HL-60/S4 (cell line): ENCODE measurements around the gene FALEC.

Experiments
- in situ Hi-C: fragments of 300-500 bp; cut with MboI; formaldehyde crosslinking; loops from 2 replicates; pipeline ENCODE4 v1.14.3; 2022; ENCODE audit warnings: low sequenced_read_pairs

FALEC gene

GRCh38 chr1:150544204-150544603 is 28.7 kb downstream of the FALEC start:
- in situ Hi-C loops, result no loop called here

- in situ Hi-C loops, result no loop called here
Observed at GRCh38 chr1:150545486-150546032, 30.0 kb downstream of the FALEC start.

DNA sequence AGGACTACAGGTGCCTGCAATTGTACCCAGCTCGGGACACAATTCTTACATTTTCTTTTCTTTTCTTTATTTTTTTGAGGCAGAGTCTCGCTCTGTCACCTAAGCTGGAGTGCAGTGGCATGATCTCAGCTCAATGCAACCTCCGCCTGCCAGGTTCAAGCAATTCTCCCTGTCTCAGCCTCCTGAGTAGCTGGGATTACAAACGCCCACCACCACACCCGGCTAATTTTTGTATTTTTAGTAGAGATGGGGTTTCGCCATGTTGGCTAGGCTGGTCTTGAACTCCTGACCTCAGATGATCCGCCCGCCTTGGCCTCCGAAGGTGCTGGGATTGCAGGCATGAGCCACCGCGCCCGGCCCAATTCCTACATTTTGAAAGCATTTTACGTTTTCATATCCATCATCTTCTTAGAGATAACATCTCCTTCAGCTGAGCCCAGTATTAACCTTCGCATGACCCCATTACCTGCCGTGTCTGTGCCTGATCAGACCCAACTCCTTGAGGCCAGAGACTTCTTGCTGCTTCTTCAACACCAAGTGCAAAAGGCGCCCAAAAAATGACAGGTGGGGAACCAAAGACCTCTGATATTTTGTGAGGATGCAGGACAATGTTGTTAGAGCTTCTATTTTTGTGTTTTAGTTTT is 30.9 kb downstream of the FALEC start:
- in situ Hi-C loops, result no loop called here

DNA sequence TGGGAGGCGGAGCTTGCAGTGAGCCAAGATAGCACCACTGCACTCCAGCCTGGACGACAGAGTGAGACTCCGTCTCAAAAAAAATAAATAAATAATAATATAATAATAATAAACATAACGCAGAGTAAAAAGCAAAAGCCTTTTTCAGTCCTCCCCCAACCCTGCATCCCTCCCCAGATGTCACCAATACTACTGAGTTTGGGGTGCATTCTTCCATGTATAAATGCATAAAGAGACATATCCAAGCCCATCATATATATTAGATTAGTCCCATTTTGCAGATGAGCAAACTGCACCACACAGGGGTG is 32.7 kb downstream of the FALEC start:
- in situ Hi-C loops, result no loop called here

DNA sequence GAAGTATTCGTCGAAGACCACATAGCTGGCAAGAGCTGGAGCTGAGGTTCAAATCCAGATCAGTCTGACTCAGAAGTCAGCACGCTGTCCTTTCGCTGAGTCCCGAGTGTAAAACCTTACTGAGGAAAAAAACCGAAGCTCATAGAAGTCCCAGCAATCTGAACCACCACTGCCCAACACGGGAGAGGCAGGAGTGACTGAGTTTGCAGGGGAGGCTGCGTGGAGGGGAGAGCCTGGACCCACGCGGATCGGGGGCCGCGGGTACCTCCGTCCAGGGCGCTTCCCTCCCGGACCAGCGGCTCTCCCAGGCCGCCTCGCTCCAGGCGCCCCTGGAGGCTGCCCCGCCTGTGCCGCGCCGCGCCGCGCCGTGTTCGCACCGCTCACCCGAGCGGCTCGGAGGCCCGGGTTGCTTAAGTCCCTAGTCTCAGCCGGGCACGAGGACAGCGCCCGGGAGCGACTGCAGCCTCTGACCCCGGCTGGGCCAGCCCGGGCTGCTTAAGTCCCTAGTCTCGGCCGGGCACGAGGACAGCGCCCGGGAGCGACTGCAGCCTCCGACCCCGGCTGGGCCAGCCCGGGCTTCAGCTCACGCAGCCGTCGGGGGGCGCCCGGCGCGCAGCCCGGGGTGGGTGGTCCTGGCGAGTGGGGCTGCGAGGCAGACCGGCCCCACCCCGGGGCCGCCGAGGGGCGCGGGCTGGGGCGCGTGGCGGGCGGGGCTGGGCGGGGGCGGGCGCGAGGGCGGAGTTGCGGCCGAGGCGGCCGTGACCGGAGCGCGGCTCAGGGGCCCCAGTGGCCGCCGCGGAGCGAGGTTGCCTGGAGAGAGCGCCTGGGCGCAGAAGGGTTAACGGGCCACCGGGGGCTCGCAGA is 33.3 kb downstream of the FALEC start, which contains the start of gene ADAMTSL4:
Gene ADAMTSL4, plus strand, starts transcription at position 777 of the 864 bp plus-strand sequence. CDS start 2,881 bp downstream, outside the sequence.
- in situ Hi-C loops, result no loop called here

DNA sequence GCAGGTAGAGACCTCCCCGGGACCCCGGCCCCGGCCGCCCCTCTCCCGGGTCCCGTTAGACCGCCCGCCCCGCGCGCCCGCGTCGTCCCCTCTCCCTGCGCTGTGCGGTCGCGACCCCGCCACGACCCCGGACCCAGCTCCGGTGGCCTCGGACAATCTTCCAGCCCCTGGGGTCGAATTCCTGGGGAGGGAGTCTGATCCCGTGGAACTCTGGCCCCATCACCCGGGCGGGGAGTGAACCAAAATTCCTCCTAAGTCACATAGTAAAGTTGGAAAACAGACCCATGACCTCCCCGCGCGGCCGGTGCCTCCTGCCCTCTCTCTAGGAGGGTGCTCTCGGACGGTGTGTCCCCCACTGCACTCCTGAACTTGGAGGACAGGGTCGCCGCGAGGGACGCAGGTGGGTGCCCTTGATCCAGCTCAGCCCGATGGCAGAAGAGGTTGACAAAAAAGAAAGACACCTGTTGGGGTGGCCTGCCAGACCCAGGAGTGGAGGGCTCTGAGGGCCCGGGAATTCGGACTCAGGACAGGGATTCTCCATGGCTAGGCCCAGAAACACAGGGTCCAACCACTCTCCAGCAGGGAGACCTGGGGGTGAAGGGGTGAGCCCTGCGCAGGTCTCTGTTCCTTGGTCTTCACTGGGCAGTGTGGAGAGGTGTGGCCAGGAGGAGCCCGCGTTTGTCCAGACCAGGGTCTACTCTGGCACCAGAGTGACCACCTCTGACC is 34.1 kb downstream of the FALEC start:
- in situ Hi-C loops, result no loop called here

- in situ Hi-C loops, result no loop called here
Observed at GRCh38 chr1:150550222-150551050, 34.9 kb downstream of the FALEC start.

DNA sequence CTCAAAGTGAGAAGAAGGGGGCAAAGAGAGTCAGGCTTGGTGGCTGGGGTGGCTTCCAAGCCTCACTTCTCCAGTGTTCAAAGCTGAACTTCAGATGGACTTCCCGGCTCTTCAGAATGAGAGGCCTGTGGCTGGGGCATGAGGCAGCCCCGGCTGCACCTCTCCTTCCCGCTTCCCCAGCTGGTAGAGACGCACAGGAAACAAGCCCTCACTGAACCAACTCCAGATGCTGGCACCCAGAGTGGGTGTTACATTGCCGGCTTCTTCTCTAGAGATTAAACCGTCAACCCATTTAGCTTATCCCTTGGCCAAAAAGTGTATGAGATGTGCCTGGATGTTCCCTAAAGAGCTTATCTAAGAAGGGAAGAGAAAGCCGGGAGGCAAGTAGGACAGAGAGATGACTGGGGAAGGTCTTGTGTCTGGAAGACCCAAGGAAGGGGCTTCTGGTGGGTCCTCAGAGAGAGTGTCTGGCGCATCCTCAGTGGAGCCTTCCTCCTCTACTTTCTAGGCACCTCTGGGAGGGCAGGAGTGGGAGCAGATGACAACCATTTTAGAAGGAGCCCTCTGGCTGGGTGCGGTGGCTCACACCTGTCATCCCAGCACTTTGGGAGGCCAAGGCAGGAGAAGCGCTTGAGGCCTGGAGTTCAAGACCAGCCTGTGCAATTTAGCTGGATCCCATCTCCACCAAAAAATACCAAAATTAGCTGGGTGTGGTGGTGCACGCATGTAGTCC is 35.7 kb downstream of the FALEC start:
- in situ Hi-C loops, result no loop called here

DNA sequence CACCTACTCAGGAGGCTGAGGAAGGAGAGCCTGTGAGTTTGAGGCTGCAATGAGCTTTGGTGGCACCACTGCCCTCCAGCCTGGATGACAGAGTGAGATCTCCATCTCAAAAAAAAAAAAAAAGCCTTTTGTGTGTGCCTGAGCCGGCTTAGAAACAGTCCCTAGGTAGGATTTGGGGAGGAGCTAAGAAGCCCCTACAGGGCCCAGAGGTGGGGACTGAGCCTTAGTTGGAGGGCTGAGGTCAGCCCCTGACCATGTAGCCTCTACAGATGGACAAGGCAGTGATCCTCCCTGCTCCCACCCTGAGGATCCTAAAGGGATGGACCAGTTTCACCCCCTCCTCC is 36.2 kb downstream of the FALEC start:
- in situ Hi-C loops, result no loop called here

DNA sequence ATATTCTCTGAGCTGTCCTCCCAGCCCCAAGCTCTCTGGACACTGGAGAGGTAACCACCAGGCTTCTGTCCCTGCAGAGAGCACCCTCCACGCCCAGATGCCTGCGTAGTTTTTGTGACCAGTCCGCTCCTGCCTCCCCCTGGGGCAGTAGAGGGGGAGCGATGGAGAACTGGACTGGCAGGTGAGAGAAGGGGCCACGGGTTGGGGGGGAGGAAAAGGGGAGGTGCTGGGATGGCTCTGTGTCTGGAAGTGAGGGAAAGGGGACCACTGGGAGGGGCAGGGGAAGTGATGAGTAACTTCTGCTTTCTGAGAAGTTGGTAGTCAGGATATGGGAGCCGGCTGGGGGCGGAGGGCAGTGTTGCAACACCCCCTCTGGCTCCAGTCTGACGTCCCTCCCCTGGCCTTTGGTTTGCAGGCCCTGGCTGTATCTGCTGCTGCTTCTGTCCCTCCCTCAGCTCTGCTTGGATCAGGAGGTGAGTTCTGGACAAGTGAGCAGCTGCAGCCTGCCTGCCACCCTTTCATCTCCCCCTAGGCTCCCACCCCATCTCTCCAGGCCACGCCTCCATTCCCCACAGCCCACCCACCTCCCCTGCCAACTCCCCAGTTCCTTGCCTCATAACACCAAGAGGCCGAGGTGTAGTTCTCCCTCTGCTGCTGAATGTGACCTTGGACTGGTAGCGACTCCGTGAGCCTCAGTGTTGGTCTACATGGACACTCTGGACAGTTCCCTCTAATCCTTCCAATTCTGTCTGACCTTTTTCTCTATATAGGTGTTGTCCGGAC is 36.8 kb downstream of the FALEC start:
- in situ Hi-C loops, result no loop called here

DNA sequence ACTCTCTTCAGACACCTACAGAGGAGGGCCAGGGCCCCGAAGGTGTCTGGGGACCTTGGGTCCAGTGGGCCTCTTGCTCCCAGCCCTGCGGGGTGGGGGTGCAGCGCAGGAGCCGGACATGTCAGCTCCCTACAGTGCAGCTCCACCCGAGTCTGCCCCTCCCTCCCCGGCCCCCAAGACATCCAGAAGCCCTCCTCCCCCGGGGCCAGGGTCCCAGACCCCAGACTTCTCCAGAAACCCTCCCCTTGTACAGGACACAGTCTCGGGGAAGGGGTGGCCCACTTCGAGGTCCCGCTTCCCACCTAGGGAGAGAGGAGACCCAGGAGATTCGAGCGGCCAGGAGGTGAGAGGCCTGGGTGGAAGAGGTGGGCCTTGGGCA is 37.3 kb downstream of the FALEC start:
- in situ Hi-C loops, result no loop called here

- in situ Hi-C loops, result no loop called here
Observed at GRCh38 chr1:150553392-150554085, 38.0 kb downstream of the FALEC start.

GRCh38 chr1:150554086-150554452 is 38.5 kb downstream of the FALEC start:
- in situ Hi-C loops, result no loop called here

- in situ Hi-C loops, result no loop called here
Observed at GRCh38 chr1:150555198-150555970, 39.8 kb downstream of the FALEC start.

- in situ Hi-C loops, result no loop called here
Observed at GRCh38 chr1:150555971-150556865, 40.7 kb downstream of the FALEC start.

DNA sequence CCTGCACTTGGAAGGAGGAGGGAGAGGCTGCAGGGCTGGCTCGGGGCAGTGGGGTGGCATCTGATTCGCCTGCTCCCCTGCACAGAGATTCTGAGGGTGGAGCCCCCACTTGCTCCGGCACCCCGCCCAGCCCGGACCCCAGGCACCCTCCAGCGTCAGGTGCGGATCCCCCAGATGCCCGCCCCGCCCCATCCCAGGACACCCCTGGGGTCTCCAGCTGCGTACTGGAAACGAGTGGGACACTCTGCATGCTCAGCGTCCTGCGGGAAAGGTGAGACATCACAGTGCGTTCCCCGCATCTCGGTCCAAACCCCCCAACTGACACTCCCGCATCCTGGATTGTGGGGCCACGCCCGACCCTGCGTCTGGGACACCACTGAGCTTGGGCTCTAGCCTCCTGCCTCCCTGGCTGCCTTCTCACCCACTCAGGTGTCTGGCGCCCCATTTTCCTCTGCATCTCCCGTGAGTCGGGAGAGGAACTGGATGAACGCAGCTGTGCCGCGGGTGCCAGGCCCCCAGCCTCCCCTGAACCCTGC is 41.6 kb downstream of the FALEC start:
- in situ Hi-C loops, result no loop called here

GRCh38 chr1:150557813-150558212 is 42.3 kb downstream of the FALEC start:
- in situ Hi-C loops, result no loop called here
